Activated naive CD8-positive, alpha-beta T cell treated with anti-CD3 and anti-CD28 coated beads for 36 hours (primary cell): ENCODE data around the gene PTF1A. TPM values are rescaled to one million over a fixed set of nuclear protein-coding genes. Genes with fewer than 3 reads are reported as not detected.
"Not testable (repeated sequence)": the region's sequence is repeated elsewhere in the genome, so short reads cannot be mapped to it uniquely, and the experiment has no call there.

Source experiments
- DNase-seq: peaks from one replicate; pipeline ENCODE4 v3.0.0; 2021
- H3K27ac Mint-ChIP-seq: one replicate; pipeline ENCODE4 v1.8.0; 2022; ENCODE audit warnings: mild to moderate bottlenecking, moderate library complexity, mixed read lengths
- H3K27me3 Mint-ChIP-seq: one replicate; pipeline ENCODE4 v1.8.0; 2022; ENCODE audit warnings: mild to moderate bottlenecking, mixed read lengths
- H3K36me3 Mint-ChIP-seq: one replicate; pipeline ENCODE4 v1.8.0; 2021; ENCODE audit warnings: mild to moderate bottlenecking, mixed read lengths
- H3K4me1 Mint-ChIP-seq: one replicate; pipeline ENCODE4 v1.8.0; 2021; ENCODE audit warnings: mixed read lengths
- H3K4me3 Mint-ChIP-seq: one replicate; pipeline ENCODE4 v1.8.0; 2022; ENCODE audit warnings: mild to moderate bottlenecking, moderate library complexity, mixed read lengths
- H3K9me3 Mint-ChIP-seq: one replicate; pipeline ENCODE4 v1.8.0; 2022; ENCODE audit warnings: mixed read lengths
- total RNA-seq, 2 experiments: library from RNA; stranded (reverse); gene quantifications; one replicate each; pipeline ENCODE4 v1.2.3, GENCODE V29; 2021

The PTF1A gene
- total RNA-seq, 2 experiments from 2014 or later, result not detected

GRCh38 chr10:23217471-23217870 lies 25.4 kb downstream of the PTF1A start:
- Mint-ChIP-seq H3K27me3 (peaks cover 25% of the 10 kb centered on the region), H3K4me1 (no peaks in the 10 kb centered on the region), H3K9me3 (no peaks in the 10 kb centered on the region), H3K4me3 (no peak overlapping the region), H3K27ac (no peak overlapping the region), H3K36me3 (no peaks in the 10 kb centered on the region)
- no peak for DNase-seq

GRCh38 chr10:23230582-23230981 lies 38.5 kb downstream of the PTF1A start:
- Mint-ChIP-seq H3K9me3 (peaks cover 3% of the 10 kb centered on the region), H3K27me3 (peaks cover 13% of the 10 kb centered on the region), H3K4me1 (no peaks in the 10 kb centered on the region), H3K36me3 (peaks cover 2% of the 10 kb centered on the region), H3K27ac (no peak overlapping the region), H3K4me3 (no peak overlapping the region)
- DNase-seq, result no peak

GRCh38 chr10:23238015-23238414 lies 45.9 kb downstream of the PTF1A start:
- peaks cover 12% of the 10 kb centered on the region for H3K9me3 Mint-ChIP-seq
- H3K27ac Mint-ChIP-seq, result no peak overlapping the region
- no peak for DNase-seq

GRCh38 chr10:23241779-23242178 lies 49.7 kb downstream of the PTF1A start:
- Mint-ChIP-seq H3K27me3 (peaks cover 14% of the 10 kb centered on the region), H3K9me3 (peaks cover 15% of the 10 kb centered on the region)
- not testable (repeated sequence) for H3K36me3 Mint-ChIP-seq, H3K27ac Mint-ChIP-seq, DNase-seq, H3K4me3 Mint-ChIP-seq, H3K4me1 Mint-ChIP-seq

More at GRCh38 chr10:23238015-23238414, 45.9 kb downstream of the PTF1A start:
- Mint-ChIP-seq H3K36me3 (peaks cover 2% of the 10 kb centered on the region), H3K4me1 (no peaks in the 10 kb centered on the region), H3K27me3 (peaks cover 18% of the 10 kb centered on the region), H3K4me3 (no peak overlapping the region)

Other genes with a start within 250 kb of the PTF1A start
- gene MSRB2, start 96.7 kb upstream of the PTF1A start, total RNA-seq, result 1 to 10 TPM; 6.3 to 7.9 TPM
- gene C10orf67, start 152.5 kb downstream of the PTF1A start, total RNA-seq, result under 1 TPM; 0.45 to 0.60 TPM
- 1 to 10 TPM; 8.5 to 9.8 TPM for gene OTUD1, start 246.8 kb downstream of the PTF1A start, total RNA-seq